GM19372 (cell line): ENCODE data around the gene RAB31.
"Not testable (repeated sequence)": the region's sequence is repeated elsewhere in the genome, so short reads cannot be mapped to it uniquely, and the experiment has no call there.

Source experiments
- ATAC-seq: cut with Tn5 transposase; IDR thresholded peaks from one replicate; pipeline ENCODE4 v1.9.1; 2021; ENCODE audit warnings: mild to moderate bottlenecking, low read depth, moderate library complexity; ENCODE audit not compliant: unreplicated experiment

Gene RAB31

DNA sequence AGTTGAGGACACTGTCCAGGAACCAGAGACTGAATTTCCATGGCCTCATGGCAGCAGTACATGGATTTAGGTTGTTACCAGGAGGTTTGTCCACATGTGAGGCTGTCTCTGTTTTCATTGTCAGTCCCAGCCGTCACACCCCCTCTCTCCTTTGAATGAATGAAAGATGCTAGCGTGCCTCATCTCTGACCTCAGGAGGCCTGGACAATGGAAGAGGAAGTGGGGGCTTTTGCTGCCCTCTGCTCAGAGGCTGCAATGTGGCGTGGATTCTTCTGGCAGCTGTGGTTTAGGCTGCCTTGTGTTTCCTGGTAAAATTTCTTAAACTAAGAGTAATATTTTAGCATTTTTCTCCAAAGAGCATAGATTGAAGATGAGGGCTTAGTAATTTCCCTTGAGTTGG lies 47.5 kb downstream of the RAB31 start:
- ATAC-seq: no peak

DNA sequence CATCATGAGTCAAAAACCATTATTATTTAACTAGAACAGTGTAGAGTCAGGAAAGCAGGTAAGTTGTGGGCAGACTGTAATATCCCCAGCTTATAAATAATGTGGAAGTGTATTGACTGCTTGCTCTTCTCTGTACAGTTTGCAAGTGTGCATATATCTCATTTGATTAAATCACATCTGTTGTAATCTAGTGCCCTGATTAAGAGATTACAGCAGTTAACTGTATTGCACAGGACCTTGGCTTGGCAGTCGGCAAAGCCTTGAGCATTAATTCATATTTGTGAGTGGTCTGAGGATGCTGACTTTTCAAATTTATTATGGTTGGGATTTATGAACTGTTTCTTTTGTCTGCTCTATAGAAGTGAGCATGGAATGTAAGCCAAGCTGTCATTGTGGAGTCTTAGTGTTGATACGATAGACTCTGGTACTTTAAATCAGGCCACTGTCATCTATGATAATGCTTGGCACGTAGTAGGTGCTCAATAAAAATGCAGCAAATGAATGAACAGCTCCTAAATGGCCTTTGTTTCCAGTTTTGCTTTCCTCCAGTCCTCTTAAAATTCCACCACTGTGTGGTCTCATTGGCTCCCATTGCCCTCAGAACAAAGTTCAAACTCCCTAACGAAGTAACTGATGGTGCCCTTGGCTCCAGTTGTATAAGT lies 48.3 kb downstream of the RAB31 start:
- ATAC-seq: no peak

DNA sequence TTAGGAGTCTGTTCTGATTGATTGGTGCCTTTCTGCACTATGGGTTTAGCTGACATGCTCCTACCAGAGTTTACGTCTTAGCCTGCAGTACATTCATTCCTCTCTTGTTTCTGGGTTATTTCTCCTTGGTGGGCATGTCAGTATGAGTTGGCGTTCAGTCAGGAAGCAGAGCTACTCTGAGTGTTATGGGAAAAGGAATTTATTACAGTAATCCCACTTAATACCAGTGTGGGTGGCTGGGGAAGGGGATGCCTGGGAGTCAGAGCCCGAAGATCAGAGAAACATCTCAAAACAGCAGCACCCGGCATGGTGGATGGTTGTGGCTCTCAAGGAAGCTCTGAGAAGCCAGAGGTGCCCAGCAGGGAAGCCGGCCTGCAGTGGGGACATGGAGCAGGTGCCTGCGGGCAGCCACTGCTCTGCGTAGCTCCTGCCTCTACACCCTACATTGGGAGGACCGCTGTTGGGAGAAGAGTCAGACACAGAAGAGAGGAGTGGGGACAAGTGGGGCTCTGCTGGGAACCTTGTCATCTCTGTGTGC lies 48.9 kb downstream of the RAB31 start:
- no peak for ATAC-seq

DNA sequence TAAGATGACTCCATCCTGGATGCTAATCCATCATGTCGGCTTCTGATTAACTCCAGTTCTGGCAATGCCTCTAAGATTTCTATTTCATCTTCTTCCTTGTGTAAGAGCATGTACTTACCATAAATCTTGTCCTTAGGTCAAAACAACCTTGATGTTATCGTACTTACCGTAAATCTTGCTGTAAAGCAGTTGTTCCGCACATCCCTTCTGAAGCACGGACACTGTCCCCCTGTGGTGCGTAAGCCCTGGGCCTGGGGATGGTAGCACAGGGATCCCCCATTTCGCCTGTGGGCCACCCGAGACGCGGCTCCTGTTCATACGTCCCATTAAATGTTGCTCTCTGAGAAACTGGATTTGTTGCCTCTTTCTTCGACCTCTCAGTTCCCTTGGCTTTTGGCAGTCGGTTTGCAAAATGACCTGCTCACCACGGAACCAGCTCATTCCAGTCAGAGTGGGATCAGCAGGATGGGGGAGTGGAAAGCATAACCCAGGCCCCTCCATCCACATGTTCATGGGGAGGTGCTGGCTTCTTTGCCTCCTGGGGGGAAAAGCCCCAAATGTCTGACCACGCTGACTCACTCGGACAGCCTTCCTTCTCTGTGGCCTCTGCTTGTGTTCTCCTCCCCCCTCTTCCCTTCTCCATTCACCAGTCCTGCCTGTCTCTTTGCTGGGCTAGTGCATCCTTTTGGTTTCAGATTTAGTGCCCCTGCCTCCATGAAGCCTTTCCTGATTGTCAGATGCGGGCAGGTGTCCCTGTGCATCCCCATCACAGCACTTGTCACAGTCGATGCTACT lies 49.9 kb downstream of the RAB31 start:
- ATAC-seq: no peak

DNA sequence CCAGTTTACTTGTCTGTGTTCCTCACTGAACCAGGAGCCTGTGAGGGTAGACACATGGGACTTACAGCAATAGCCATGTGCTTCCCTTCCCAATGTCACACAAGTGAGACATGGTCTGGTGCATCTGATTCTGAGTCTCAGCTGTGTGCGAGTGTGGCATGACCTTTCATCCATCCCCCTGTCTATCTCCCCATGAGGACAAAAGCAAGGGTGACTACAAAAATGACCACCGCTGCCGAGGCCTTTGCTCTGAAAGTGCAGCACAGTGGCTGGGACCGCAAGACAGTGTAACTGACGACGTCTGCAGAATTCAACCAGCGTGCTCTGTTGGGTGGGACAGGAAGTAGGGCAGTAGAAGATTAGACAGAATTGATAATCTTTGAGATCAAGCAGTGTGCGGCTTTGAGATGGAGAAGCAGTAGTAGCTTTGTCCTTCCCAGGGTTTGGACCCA lies 50.5 kb downstream of the RAB31 start:
- ATAC-seq: no peak

DNA sequence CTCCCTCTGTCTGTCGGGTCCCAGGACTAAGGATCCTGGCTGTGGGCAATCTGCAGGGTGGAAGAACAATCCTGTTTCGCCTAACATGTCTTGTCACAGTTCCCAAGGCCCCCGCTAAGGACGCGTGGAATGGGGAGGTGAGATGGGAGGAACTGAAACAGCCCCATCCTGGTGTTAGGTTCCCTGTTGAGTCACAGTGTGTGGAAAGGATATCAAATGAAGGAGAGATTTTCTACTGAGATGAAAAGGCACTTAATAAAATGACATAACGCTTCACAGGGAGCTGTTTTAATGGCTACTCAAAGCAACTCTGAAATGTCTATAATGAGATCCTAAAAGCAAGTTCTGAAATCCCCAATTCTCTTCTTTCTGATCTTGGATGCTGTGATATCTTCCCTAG lies 52.5 kb downstream of the RAB31 start:
- no peak for ATAC-seq

DNA sequence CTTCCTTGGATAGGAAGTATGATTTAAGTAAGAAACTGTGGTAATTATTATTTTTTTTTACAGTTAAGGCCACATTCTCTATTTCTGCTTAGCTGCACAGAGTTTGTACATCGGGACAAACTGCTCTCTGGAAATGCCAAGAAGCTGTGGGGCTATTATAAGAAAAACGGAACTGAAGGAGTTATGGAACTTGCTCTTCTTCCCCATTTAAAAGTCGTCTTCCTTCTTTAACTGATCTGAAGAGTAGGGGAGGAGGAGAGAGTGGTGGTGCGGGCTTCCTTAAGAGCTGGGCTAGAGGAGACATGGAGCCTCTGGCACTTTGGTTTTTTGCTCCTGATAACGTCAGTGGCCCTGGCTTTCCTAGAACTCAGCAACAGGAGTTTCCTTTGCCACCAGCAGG lies 54.4 kb downstream of the RAB31 start:
- no peak for ATAC-seq

DNA sequence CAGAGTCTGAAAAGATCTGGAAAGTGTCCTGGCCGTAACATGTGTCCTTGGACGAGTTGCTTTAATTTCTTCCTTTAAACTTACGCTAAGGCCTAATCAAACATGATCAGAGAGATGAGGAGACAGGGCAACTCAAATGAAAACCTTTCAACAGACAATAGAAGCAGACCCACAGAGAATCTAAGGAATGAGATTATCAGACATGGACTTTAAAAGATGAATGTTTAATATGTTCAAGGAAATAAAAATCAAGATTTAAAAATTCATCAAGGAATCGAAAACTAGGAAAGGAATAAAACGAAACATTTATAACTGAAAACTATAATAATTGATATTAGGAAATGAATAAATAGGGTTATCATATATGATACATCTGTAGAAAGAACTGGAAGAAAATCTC lies 55.1 kb downstream of the RAB31 start:
- ATAC-seq: no peak

DNA sequence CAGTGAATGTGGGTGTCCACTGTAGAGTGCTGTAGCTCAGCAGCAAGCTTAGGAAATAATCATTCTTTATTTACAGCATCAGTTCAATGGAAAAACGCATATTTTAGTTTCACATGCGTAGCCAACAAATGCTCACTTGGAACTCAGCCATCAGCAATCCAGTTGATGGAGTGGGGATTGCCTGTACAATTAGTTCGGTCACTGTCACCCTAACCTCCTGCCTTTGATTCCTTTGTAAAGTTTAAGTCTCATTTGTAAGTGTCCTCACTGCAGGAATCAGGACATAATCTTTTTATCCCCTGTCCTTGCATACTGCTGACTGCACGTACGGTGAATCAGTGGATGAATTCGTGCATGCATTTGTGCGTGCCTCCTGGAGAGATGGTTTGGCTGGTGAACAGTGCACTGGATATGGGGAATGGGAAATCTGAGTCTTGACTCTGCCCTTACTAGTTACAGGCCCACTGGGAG lies 55.9 kb downstream of the RAB31 start:
- no peak for ATAC-seq

DNA sequence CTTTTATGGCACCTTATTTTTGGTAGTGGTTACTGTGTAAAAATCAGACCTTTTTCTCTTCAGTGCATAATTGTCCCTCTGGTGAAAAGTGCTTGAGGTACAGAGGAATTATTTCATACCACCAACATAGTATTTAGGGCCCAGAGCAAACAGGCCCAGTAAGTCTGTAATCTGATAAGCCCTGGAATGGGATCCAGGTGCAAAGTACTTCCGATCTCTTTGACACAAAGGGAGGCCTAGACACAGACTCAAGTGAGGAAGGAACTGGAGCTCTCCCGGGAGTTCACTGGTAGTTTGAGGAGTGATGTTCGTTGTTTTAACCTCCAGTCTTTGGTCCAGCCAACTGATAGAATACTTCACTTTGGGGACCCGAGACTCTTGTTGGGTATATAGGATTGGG lies 57.4 kb downstream of the RAB31 start:
- no peak for ATAC-seq

DNA sequence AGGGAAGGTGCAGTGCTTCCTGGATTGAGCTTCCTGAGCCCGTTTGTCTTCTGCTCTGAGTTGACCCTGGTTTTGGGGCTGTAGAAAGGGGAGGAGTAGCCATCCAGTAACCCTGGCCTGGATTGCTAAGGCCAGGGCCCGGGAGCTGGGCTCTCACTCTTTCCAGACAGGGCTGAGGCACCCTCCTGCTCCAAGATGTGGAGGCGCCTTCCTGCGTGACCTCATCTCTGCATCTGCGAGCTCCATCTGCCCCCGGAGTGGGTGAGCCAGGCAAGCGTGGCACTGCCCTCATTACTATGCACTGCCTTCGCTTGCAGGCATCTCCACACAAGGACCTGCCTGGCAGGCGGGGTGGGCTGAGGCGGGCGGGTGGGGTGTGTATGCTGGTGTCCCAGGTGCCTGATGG lies 58.0 kb downstream of the RAB31 start:
- no peak for ATAC-seq

DNA sequence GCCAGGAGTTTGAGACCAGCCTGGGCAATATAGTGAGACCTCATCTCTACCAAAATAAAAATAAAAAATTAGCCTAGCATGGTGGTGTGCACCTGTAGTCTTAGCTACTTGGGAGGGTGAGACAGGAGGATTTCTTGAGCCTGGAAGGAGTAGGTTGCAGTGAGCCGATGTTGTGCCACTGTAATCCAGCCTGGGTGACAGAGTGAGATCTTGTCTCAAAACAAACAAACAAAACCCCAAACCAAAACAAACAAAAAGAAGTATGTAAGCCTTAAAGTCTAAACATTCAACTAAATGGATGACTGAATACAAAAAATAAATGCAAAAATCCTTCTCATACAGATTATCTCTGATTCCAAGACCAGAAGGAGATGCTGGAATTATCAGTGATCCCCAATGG lies 58.6 kb downstream of the RAB31 start:
- ATAC-seq: no peak

DNA sequence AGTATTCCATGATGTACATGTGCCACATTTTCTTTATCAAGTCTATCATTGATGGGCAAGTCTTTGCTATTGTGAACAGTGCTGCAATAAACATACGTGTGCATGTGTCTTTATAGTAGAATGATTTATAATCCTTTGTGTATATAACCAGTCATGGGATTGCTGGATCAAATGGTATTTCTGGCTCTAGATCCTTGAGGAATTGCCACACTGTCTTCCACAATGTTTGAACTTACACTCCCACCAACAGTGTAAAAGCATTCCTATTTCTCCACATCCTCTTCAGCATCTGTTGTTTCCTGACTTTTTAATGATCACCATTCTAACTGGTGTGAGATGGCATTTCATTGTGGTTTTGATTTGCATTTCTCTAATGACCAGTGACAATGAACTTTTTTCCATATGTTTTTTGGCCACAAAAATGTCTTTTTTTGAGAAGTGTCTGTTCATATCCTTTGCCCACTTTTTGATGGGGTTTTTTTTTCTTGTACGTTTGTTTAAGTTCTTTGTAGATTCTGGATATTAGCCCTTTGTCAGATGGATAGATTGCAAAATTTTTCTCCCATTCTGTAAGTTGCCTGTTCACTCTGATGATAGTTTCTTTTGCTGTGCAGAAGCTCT lies 60.1 kb downstream of the RAB31 start:
- ATAC-seq: not testable (repeated sequence)

DNA sequence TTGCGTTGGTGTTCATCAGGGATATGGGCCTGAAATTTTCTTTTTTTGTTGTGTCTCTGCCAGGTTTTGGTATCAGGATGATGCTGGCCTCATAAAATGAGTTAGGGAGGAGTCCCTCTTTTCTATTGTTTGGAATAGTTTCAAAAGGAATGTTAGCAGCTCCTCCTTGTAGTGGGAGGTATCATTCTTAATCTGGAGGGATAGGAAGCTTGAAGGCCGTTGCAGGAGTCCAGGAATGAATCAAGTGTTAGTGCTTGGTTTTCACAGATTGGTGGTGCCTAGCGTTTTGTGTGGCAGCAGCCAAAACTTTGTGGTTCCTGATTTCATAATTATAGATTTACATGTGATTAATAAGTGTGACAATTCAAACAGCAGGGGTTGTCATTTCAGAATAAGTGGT lies 62.0 kb downstream of the RAB31 start:
- ATAC-seq: not testable (repeated sequence)

DNA sequence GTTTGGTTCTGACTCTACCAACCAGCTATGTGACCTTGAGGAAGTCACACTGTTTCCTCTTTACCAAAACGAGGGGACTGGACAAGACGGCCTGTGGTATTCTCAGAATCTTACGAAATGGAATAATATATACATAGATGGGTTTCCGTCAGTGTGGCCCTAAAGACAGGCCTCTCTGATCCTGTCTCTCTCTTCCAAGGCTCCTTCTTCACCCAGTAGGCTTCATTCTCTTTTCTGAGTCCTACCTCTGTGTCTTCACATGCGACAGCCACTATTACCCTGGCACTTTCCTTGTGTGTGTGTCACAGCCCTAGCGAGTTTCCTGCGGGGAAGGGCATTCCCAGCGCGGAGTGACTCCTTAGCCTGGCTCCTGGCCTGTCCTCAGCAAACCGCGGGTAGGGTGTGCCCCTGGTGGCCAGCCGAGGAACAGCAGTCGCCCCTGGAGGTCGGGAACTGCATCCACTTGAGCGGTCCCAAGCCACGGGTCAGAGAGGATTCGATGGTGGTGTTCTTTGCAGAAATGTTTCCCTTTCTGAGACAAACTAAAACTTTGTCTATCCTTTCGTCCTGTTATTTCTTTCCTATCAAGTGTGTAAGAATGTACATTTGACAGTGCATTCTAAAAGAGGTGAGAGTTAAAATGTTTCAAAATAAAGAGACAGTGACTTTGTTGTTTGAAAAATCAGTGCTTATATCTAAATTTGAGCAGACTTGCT lies 63.3 kb downstream of the RAB31 start:
- peak; percentile 59 for ATAC-seq

DNA sequence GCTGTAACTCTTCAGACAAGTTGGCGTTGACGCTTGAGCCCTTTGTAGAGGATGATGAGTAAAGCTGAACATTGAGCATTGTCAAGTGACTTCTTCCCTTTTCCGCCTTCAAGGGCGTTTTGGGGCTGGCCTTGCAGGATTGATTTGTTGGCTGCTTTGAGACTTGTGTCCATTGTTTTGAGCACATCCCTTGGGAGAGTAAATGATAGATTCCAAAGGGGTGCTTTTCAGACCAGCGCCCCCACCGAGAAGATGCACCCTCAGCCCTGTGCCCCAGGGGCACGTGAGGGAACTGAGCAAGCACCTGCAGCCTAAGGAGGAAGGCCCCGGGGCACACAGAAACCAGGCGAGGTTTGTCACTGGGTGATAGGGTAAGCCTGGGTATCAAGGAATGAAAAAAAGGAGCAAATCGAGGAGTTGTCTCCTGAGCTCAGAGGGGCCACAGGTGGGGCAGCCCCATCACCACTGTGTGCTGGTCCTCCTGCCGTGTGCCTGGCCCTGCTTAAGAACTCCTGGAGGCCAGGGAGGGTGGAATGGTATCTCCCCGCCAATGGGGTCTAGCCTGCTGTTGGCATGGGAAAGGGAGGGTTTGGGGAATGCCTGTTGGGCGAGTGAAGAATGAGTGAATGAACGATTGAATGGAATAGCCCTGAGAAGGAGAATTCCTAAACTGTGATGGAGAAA lies 64.0 kb downstream of the RAB31 start:
- no peak for ATAC-seq

DNA sequence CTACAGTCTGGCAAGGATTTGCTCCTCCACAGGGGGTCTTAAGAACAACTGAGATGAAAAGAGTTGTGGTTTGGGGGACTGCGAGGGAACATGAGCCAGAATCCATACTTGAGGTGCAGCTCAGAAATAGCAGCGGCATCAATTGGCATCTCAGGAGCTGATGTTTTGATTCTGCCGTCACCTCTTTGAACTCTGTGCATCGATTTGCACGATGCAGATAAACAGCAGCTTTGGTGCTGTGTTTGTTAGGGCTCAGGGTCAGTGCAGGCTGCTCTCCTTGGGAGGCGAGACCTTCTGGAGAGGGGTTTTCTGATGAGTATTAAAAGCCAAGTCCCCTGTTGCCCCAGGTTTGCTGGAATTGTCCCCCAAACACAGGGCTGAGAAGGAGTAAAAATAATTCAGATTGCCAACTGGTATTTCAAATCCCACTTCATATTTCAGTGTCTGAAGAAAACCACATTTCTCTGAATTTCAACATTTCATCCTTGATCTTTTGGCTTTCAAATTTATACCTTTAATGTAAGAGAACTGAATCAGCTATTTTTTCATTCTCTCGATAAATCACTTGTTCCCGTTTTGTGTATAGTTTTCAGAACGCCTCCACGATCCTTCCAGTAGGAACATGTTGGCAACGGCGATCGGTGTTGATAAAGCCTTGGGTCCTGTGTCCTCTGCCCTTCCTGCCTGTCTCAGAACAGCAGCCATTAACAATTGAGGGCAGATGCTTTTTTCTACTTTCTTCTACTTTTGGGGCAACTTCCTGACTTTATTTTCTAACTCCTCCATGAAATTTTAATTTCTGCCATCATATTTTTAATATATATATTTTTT lies 65.0 kb downstream of the RAB31 start:
- ATAC-seq: no peak

DNA sequence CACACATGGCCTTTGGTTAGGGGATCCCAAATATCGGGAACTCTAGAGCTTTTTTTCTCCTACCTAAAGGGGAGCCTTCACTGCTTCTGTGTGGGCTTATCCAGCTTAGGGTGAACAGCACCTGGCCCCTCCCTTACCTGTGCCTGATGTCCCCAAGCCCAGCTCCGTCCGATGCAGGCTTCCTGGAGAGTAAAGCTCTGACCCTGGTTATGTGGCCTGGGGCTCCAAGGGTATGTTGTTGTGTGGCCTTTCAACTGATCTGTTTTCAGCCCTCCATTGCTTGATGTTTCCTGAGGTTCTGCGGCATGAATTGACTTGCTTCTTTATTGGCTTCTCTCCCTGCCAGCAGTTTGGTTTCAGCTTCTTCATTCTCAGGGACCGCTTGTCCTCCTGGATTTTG lies 66.0 kb downstream of the RAB31 start:
- no peak for ATAC-seq

DNA sequence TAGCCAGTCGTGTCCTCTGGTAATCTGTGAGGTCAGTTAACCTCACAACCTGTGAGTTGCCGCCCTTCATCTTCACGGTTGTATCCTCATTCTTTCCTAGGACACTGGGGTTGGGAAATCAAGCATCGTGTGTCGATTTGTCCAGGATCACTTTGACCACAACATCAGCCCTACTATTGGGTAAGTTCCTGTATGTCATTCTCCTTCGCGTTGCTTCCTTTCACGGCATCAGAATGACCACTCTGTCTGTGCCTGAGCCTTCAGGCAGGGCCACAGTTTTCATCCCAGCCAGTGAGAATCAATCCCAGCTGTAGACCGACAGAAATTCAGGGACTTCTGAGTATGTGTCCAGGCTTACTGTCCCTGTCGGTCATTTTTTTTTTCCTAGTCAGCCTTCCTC lies 67.1 kb downstream of the RAB31 start:
- no peak for ATAC-seq
